HG02884 (cell line): ENCODE results near the gene DNAH1.

Experiments used
- ATAC-seq: cut with Tn5 transposase; IDR thresholded peaks from one replicate; pipeline ENCODE4 v1.9.1; 2021; ENCODE audit warnings: mild to moderate bottlenecking, moderate library complexity; ENCODE audit not compliant: unreplicated experiment

Gene DNAH1

DNA sequence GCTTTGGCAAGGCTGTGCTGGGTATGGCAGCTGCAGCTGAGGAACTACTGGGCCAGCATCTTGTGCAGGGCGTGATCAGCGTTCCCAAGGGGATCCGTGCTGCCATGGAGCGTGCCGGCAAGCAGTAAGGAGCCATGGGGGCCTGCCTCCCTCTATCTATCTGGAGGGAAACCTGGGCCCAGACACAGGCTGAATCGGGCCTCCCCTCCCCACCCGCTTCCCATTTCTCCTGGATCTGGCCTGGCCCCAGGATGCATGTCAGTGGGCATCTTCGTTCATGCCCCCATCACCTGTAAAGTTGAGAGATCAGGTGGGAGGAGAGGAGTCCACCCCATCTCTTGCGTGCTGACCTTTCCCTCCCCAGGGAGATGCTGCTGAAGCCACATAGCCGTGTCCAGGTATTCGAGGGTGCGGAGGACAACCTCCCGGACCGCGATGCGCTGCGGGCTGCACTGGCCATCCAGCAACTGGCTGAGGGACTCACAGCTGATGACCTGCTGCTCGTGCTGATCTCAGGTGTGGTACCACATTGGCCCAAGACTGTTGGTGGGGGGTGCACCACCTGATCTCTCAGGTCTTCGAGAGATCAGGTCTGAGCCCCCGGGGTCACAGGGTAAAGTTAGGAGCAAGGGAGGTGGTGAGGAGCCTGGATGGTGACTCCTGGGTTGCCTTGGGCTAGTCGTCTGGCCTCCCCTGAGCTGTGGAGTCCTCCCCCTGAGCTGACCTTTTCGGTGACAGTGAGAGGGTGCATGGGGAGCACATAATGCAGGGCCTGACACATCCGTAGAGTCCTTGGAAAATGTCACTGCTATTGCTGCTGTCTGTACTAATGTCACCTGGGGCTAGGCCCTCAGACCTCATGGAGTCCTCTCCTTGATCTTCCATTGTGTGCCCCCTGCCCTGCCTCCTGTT lies 25.3 kb upstream of the DNAH1 start:
- no peak for ATAC-seq

DNA sequence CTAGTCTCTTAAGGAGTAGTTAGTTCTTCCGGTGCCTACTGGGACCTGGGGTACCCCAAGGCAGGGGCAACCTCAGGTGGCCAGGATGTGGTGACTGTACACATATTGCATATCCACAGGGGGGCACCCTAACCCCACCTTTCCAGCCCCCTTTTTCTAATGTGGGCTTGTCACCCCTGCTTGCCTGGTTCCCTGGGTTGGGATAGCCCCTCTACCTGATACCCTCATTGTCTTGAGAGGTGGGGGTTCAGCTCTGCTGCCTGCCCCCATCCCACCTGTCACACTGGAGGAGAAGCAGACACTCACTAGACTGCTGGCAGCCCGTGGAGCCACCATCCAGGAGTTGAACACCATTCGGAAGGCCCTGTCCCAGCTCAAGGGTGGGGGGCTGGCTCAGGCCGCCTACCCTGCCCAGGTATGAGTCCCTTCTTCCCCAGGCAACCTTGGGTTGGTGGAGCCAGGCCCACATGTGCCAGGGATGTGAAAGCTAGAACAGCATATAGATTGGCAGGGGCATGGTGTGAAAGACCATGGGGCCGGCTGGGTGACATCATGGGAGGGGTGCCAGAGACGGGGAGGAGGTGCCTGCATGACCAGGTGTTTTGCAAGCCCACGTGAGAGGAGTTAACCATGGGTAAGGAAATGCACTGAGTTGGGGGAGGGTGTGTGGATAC lies 24.5 kb upstream of the DNAH1 start:
- no peak for ATAC-seq

DNA sequence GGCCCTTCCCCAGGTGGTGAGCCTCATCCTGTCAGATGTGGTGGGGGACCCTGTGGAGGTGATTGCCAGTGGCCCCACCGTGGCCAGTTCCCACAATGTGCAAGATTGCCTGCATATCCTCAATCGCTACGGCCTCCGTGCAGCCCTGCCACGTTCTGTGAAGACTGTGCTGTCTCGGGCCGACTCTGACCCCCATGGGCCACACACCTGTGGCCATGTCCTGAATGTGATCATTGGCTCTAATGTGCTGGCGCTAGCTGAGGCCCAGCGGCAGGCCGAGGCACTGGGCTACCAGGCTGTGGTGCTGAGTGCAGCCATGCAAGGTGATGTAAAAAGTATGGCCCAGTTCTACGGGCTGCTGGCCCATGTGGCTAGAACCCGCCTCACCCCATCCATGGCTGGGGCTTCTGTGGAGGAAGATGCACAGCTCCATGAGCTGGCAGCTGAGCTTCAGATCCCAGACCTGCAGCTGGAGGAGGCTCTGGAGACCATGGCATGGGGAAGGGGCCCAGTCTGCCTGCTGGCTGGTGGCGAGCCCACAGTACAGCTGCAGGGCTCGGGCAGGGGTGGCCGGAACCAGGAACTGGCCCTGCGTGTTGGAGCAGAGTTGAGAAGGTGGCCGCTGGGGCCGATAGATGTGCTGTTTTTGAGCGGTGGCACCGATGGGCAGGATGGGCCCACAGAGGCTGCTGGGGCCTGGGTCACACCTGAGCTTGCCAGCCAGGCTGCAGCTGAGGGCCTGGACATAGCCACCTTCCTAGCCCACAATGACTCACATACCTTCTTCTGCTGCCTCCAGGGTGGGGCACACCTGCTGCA lies 23.7 kb upstream of the DNAH1 start:
- no peak for ATAC-seq

DNA sequence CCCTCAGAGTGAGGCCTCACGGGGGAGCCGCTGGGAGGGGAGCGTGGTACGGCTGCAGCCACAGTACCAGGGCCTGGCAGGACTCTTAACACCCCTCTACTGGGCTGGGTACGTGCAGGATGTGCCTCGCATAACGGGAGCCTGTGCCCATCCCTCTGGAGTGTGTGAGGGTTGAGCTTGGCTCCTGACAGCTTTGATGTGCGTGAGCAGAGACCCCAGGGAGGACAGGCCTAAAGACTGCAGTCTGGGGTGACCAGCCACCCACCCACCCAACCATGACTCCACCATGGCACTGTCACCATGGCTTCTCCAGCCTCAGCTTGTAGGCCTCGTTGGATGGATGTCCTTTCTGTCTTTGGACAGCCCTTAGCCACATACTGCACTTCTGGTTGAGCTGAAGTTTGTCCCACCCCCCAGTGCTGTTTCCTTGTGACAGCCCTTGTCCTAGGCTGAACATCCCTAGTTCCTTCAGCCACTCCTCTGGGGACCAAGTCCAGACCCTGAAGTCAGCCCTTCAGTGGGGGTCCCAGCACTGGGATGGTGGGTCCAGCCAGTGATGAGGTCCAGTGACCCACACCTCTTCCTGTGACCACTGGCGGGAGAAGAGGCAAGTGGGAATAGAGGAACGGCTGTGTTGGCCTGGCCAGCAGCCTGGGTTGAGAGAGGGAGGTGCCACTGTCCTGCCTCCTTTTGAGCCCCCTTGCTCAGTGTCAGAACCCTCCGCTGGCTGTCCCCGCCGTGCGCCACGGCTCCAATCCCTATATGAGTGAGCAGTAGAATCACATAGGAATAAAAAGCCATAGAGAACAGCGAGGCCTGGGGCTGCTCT lies 22.4 kb upstream of the DNAH1 start:
- no peak for ATAC-seq

DNA sequence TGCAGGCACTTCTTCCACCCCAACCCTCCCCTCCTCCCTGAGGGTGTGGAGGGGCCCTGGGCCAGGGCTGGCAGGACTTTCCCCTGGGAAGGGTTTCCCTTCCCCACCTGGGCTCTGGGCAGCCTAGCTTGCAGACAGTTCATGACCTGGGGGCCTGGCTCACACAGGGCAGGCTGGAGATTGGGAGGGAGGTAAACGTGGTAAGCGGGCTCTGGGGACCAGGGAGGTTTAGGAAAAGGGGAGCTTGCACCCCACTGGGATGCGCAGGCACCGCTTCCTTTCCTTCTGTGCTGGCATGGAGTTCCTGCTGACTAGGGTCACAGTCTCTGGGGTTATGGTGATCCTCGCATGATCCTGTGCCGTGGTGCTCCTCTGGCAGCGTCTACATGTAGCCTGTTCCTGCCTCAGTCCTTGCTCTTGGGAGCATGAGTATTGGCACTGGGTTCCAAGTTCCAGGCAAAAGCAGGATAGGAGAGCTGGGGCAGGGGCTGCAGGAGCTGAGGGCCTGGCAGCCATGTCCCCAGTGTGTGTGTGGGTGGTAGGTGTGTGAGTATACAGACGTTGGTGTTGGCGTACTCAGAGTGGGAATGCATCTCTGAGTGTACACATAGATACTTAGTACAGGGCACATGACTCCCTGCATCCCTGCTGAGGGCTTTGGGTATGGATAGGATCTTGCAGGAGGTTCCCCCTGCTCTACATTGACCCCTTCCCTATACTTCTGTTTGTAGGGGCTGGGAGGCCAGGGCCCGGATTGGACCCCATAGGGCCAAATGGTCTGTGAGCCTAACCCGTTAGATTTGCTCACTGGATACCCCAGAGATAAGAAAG lies 21.6 kb upstream of the DNAH1 start:
- ATAC-seq, result no peak

GRCh38 chr3:52295671-52296208 lies 20.4 kb upstream of the DNAH1 start:
- no peak for ATAC-seq

GRCh38 chr3:52297242-52298148 lies 18.6 kb upstream of the DNAH1 start:
- ATAC-seq, result no peak

GRCh38 chr3:52298149-52299098 lies 17.7 kb upstream of the DNAH1 start:
- no peak for ATAC-seq

- no peak for ATAC-seq
These were observed 16.8 kb upstream of the DNAH1 start for GRCh38 chr3:52299247-52299878.

- ATAC-seq, result no peak
These were observed 16.1 kb upstream of the DNAH1 start for GRCh38 chr3:52299879-52300611.

GRCh38 chr3:52302426-52303145 lies 13.5 kb upstream of the DNAH1 start:
- ATAC-seq, result no peak

GRCh38 chr3:52303811-52304210 lies 12.3 kb upstream of the DNAH1 start:
- no peak for ATAC-seq

DNA sequence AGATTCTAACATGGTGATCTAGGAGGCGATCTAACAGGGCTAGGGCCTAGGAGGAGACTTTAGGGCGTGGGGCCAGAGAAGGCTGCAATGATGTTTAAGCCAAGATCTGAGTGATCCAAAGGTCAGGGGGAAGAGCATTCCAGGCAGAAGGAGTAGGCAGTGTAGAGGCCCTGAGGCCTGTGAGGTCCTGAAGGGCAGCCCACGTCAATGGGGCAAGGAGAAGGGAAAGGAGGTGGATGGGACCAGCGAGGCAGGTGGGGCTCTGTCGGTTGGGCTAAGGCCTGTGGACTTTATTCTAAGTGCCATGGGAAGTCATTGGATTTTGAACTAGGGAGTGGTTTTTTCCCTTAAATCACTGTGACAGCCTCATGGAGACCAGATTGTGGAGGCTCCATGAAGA lies 10.2 kb upstream of the DNAH1 start:
- no peak for ATAC-seq

DNA sequence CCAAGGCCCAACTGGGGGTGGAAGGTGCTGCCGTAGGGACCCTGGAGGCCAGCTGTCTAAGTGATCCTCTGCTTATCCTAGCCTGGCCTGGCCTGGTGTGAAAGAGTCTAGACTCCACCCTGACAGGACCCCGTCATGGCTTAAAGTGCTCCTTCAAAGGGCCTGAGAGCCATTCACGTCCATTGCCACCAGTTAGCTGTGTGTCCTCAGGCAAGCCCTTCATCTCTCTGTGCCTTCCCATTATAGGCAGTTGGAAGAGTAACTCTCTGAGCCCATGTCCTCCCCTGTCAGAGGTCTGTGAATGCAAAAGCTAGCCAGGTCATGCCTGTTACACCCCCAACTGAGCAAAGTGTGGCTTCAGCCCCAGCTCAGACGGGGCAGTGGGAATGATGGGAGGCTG lies 9.1 kb upstream of the DNAH1 start:
- ATAC-seq, result no peak

GRCh38 chr3:52308308-52308707 lies 7.8 kb upstream of the DNAH1 start:
- ATAC-seq, result no peak
